SK-N-SH (cell line): ENCODE data around the gene SLC6A20.

ENCODE experiments used
- EZH2phosphoT487 ChIP-seq: fragments of 200-600 bp; sonication (generic); IDR thresholded peaks from 2 replicates; pipeline ENCODE4 v1.6.1; 2017; ENCODE audit warnings: low read depth, mixed run types, mild to moderate bottlenecking, antibody characterized with exemption, moderate library complexity, borderline replicate concordance
- FOXJ3 ChIP-seq: sonication (generic); formaldehyde crosslinking; IDR thresholded peaks from 2 replicates; pipeline ENCODE4 v1.5.1; 2020; ENCODE audit warnings: mild to moderate bottlenecking, missing genetic modification reagents
- MEF2A ChIP-seq: IDR thresholded peaks from 2 replicates; pipeline ENCODE4 v1.4.0; 2012; ENCODE audit warnings: low read depth, borderline replicate concordance
- POLR2AphosphoS5 ChIP-seq: IDR thresholded peaks from 2 replicates; pipeline ENCODE4 v1.6.1; 2012; ENCODE audit warnings: low read depth, low read length
- RFX5 ChIP-seq: IDR thresholded peaks from 2 replicates; pipeline ENCODE4 v1.6.1; 2012; ENCODE audit warnings: mild to moderate bottlenecking, improper control_type of control experiment, low read length
- RXRA ChIP-seq: IDR thresholded peaks from 2 replicates; pipeline ENCODE4 v1.4.0; 2012; ENCODE audit warnings: low read depth, mild to moderate bottlenecking, borderline replicate concordance
- SMC3 ChIP-seq: IDR thresholded peaks from 2 replicates; pipeline ENCODE4 v1.6.1; 2012; ENCODE audit warnings: low read depth, low read length, improper control_type of control experiment
- TAF1 ChIP-seq: IDR thresholded peaks from 2 replicates; pipeline ENCODE4 v1.6.1; 2012; ENCODE audit warnings: low read depth, mild to moderate bottlenecking, low read length, moderate library complexity, borderline replicate concordance
- TF ChIP-seq, protein P1 (sequence below): fragments of 200-600 bp; sonication (generic); IDR thresholded peaks from 2 replicates; pipeline ENCODE4 v1.6.1; 2017; ENCODE audit warnings: antibody characterized with exemption, mild to moderate bottlenecking, moderate library complexity
- TF ChIP-seq, protein P2 (sequence below): IDR thresholded peaks from 2 replicates; pipeline ENCODE4; 2012
- TF ChIP-seq, protein P3 (sequence below): IDR thresholded peaks from 2 replicates; pipeline ENCODE4 v1.4.0; 2012; ENCODE audit warnings: low read depth, borderline replicate concordance
- TF ChIP-seq, protein P4 (sequence below): IDR thresholded peaks from 2 replicates; pipeline ENCODE4 v1.6.1; 2012; ENCODE audit warnings: mild to moderate bottlenecking, low read depth, low read length, moderate library complexity
- TF ChIP-seq, protein P5 (sequence below): fragments of 150-350 bp; IDR thresholded peaks from 2 replicates; pipeline ENCODE4 v1.6.1; 2017; ENCODE audit warnings: antibody characterized with exemption, low read length, low read depth, borderline replicate concordance

DNA sequence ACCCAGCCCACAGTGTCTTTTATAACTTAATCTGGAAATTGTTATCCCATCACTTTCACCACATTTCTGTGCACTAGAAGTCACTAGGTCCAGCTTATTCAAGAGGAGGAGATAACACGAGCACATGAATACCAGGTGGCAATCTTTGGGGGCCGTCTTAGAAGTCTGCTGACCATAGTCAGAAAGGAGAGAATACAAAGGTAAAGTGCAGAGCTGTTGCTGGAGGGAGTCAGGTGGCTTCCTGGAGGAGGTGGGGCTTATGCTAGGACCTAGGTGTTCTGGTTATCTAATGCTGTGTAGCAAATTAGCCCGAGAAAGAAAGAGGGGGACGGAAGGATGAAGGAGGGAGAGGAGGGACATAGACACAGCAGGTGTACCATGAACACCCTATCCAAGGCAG, 46.5 kb downstream of the SLC6A20 start:
- TF ChIP-seq, protein P1, sequence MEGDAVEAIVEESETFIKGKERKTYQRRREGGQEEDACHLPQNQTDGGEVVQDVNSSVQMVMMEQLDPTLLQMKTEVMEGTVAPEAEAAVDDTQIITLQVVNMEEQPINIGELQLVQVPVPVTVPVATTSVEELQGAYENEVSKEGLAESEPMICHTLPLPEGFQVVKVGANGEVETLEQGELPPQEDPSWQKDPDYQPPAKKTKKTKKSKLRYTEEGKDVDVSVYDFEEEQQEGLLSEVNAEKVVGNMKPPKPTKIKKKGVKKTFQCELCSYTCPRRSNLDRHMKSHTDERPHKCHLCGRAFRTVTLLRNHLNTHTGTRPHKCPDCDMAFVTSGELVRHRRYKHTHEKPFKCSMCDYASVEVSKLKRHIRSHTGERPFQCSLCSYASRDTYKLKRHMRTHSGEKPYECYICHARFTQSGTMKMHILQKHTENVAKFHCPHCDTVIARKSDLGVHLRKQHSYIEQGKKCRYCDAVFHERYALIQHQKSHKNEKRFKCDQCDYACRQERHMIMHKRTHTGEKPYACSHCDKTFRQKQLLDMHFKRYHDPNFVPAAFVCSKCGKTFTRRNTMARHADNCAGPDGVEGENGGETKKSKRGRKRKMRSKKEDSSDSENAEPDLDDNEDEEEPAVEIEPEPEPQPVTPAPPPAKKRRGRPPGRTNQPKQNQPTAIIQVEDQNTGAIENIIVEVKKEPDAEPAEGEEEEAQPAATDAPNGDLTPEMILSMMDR: no peak
- TF ChIP-seq TAF1: no peak
- TF ChIP-seq RFX5: no peak
- no peak for TF ChIP-seq SMC3
- TF ChIP-seq, protein P2, sequence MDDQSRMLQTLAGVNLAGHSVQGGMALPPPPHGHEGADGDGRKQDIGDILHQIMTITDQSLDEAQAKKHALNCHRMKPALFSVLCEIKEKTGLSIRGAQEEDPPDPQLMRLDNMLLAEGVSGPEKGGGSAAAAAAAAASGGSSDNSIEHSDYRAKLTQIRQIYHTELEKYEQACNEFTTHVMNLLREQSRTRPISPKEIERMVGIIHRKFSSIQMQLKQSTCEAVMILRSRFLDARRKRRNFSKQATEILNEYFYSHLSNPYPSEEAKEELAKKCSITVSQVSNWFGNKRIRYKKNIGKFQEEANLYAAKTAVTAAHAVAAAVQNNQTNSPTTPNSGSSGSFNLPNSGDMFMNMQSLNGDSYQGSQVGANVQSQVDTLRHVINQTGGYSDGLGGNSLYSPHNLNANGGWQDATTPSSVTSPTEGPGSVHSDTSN: no peak
- TF ChIP-seq, protein P3, sequence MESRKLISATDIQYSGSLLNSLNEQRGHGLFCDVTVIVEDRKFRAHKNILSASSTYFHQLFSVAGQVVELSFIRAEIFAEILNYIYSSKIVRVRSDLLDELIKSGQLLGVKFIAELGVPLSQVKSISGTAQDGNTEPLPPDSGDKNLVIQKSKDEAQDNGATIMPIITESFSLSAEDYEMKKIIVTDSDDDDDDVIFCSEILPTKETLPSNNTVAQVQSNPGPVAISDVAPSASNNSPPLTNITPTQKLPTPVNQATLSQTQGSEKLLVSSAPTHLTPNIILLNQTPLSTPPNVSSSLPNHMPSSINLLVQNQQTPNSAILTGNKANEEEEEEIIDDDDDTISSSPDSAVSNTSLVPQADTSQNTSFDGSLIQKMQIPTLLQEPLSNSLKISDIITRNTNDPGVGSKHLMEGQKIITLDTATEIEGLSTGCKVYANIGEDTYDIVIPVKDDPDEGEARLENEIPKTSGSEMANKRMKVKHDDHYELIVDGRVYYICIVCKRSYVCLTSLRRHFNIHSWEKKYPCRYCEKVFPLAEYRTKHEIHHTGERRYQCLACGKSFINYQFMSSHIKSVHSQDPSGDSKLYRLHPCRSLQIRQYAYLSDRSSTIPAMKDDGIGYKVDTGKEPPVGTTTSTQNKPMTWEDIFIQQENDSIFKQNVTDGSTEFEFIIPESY: no peak
- no peak for TF ChIP-seq RXRA
- TF ChIP-seq EZH2phosphoT487: no peak
- no peak for TF ChIP-seq MEF2A
- TF ChIP-seq FOXJ3 (CRISPR knock-in tag): no peak
- TF ChIP-seq POLR2AphosphoS5: no peak
- TF ChIP-seq, protein P4, sequence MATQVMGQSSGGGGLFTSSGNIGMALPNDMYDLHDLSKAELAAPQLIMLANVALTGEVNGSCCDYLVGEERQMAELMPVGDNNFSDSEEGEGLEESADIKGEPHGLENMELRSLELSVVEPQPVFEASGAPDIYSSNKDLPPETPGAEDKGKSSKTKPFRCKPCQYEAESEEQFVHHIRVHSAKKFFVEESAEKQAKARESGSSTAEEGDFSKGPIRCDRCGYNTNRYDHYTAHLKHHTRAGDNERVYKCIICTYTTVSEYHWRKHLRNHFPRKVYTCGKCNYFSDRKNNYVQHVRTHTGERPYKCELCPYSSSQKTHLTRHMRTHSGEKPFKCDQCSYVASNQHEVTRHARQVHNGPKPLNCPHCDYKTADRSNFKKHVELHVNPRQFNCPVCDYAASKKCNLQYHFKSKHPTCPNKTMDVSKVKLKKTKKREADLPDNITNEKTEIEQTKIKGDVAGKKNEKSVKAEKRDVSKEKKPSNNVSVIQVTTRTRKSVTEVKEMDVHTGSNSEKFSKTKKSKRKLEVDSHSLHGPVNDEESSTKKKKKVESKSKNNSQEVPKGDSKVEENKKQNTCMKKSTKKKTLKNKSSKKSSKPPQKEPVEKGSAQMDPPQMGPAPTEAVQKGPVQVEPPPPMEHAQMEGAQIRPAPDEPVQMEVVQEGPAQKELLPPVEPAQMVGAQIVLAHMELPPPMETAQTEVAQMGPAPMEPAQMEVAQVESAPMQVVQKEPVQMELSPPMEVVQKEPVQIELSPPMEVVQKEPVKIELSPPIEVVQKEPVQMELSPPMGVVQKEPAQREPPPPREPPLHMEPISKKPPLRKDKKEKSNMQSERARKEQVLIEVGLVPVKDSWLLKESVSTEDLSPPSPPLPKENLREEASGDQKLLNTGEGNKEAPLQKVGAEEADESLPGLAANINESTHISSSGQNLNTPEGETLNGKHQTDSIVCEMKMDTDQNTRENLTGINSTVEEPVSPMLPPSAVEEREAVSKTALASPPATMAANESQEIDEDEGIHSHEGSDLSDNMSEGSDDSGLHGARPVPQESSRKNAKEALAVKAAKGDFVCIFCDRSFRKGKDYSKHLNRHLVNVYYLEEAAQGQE: no peak
- TF ChIP-seq, protein P5, sequence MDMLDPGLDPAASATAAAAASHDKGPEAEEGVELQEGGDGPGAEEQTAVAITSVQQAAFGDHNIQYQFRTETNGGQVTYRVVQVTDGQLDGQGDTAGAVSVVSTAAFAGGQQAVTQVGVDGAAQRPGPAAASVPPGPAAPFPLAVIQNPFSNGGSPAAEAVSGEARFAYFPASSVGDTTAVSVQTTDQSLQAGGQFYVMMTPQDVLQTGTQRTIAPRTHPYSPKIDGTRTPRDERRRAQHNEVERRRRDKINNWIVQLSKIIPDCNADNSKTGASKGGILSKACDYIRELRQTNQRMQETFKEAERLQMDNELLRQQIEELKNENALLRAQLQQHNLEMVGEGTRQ: no peak
